Neural progenitor cell (in vitro differentiated cells): ENCODE results near the gene ASB8.

Experiments
- EZH2 ChIP-seq: fragments of 200-600 bp; sonication (generic); IDR thresholded peaks from 2 replicates; pipeline ENCODE4 v1.6.1; 2017; ENCODE audit warnings: antibody characterized with exemption, mild to moderate bottlenecking, moderate library complexity
- TF ChIP-seq, protein P1 (sequence below): fragments of 200-600 bp; sonication (generic); IDR thresholded peaks from 2 replicates; pipeline ENCODE4 v1.5.1; 2017; ENCODE audit warnings: antibody characterized with exemption, mild to moderate bottlenecking

- TF ChIP-seq, protein P1, sequence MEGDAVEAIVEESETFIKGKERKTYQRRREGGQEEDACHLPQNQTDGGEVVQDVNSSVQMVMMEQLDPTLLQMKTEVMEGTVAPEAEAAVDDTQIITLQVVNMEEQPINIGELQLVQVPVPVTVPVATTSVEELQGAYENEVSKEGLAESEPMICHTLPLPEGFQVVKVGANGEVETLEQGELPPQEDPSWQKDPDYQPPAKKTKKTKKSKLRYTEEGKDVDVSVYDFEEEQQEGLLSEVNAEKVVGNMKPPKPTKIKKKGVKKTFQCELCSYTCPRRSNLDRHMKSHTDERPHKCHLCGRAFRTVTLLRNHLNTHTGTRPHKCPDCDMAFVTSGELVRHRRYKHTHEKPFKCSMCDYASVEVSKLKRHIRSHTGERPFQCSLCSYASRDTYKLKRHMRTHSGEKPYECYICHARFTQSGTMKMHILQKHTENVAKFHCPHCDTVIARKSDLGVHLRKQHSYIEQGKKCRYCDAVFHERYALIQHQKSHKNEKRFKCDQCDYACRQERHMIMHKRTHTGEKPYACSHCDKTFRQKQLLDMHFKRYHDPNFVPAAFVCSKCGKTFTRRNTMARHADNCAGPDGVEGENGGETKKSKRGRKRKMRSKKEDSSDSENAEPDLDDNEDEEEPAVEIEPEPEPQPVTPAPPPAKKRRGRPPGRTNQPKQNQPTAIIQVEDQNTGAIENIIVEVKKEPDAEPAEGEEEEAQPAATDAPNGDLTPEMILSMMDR: no peak
- TF ChIP-seq EZH2: no peak
Observed at GRCh38 chr12:48129376-48129775, 27.9 kb downstream of the ASB8 start.
